DMS114 treated with DMSO at 0.1 percent for 48 hours (cell line): ENCODE measurements around the gene DHX16.
A peak's percentile ranks its signal among the peaks of the same experiment; 100 is the strongest.
"Not testable (repeated sequence)": the region's sequence is repeated elsewhere in the genome, so short reads cannot be mapped to it uniquely, and the experiment has no call there.

Source experiments
- DNase-seq: peaks from one replicate; lab custom pipeline; 2025; ENCODE audit not compliant: unreplicated experiment; lab: John Stamatoyannopoulos, UW

The DHX16 gene

GRCh38 chr6:30679765-30680535 lies 7.1 kb upstream of the DHX16 start:
- DNase-seq = no peak

- DNase-seq = peak; percentile 62
These were observed 6.3 kb upstream of the DHX16 start for GRCh38 chr6:30678964-30679726.

- no peak for DNase-seq
These were observed 4.0 kb upstream of the DHX16 start for GRCh38 chr6:30676660-30677285.

- peak; percentile 45 for DNase-seq
These were observed 1.9 kb downstream of the DHX16 start for GRCh38 chr6:30670760-30671527.

GRCh38 chr6:30666300-30666699 lies 6.5 kb downstream of the DHX16 start:
- DNase-seq = not testable (repeated sequence)

GRCh38 chr6:30664994-30665767 lies 7.6 kb downstream of the DHX16 start:
- no peak for DNase-seq

GRCh38 chr6:30657922-30658321 lies 14.9 kb downstream of the DHX16 start:
- DNase-seq = not testable (repeated sequence)

- no peak for DNase-seq
These were observed 15.4 kb downstream of the DHX16 start for GRCh38 chr6:30657454-30657853.

GRCh38 chr6:30656513-30656912 lies 16.3 kb downstream of the DHX16 start:
- no peak for DNase-seq

GRCh38 chr6:30655743-30656094 lies 17.1 kb downstream of the DHX16 start:
- no peak for DNase-seq

GRCh38 chr6:30654798-30655742 lies 17.7 kb downstream of the DHX16 start:
- DNase-seq = no peak

GRCh38 chr6:30651143-30651542 lies 21.7 kb downstream of the DHX16 start:
- DNase-seq = no peak

GRCh38 chr6:30647242-30648116 lies 25.3 kb downstream of the DHX16 start:
- DNase-seq = peak; percentile 28

- DNase-seq = peak; percentile 88
These were observed 26.2 kb downstream of the DHX16 start, which contains the start of gene C6orf136 for GRCh38 chr6:30646450-30647241. C6orf136 (plus strand) TSS chr6:30647133; CDS start chr6:30647232, 99 bp downstream.

- DNase-seq = no peak
These were observed 26.8 kb downstream of the DHX16 start for GRCh38 chr6:30645989-30646388.

- DNase-seq = no peak
These were observed 28.0 kb downstream of the DHX16 start for GRCh38 chr6:30644769-30645168.

GRCh38 chr6:30643656-30644055 lies 29.1 kb downstream of the DHX16 start:
- no peak for DNase-seq
